Stimulated activated CD4-positive, alpha-beta T cell treated with anti-CD3 and anti-CD28 coated beads, Interleukin-1b, Interleukin-23, amount 100 ng/mL, for 1 hour (primary cell): ENCODE results near the gene CIP2A.

ENCODE experiments used
- DNase-seq, 2 donors: peaks; one replicate each; pipeline ENCODE4 v3.0.0-alpha.2; 2020; ENCODE audit warnings: low read depth in 2 of 2

CIP2A gene

DNA sequence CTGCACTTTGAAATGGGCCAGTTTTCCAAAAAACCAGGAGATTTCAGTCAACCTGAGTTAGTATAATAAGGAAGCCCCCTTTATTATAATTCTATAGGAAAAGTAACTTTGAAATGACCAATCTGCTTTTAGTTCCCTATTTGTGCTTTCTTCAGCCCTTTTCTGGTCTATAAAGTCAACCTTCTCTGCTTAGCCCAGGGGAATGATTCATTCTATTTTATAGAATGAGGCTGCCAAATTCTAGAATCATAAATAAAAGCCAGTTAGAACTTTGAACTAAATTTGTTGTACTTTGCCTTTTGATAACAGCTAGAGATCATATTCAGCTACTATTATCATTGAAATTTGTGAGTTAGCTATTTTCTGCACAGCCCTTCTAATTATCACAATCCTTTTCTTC lies 24.7 kb downstream of the CIP2A start:
- DNase-seq = no peak

DNA sequence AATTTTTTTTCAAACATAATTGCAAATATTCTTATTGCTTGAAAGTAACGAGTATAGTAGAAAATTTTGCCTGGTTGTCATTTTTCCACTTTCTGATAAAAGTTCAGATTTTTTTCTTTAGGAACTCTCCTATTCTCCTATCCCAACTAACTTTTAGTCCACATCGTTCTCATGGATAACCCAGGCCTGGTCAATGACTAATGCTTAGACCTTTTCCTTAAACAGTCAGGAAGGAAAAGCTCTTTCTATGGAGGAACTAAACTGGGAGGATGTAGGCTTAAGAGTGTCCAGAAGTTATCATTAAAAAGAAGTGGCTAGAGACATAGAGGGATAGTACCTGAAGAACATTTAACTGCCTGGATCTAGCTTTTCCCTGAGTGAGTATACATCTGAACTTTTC lies 26.7 kb downstream of the CIP2A start:
- no peak for DNase-seq

DNA sequence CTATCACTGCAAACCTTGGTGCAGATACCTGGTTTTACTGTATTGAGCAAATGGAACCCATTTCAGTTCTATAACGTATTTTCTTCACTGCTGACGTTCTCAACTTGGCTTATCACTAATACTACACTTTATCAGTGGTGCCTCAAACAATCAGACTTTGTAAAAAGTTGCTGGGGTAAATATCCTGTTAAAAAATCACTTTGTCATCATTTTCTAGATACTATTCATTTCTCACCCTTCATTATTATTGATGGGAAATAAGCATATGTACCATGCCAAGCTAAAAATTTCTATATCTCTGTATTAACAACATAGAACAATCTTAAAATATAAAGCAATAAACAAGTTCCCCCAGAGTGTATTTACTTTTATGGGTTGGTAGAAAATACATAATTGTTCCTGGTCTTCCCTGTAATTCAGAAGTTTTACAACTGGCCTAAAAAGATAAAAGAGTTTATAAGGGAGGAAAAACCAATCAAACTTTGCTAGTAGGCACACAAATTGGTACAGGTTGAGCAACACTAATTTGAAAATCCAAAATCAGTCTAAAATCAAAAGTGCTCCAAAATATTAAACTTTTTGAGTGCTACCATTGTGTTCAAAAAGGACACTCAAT lies 33.2 kb downstream of the CIP2A start:
- DNase-seq = no peak

DNA sequence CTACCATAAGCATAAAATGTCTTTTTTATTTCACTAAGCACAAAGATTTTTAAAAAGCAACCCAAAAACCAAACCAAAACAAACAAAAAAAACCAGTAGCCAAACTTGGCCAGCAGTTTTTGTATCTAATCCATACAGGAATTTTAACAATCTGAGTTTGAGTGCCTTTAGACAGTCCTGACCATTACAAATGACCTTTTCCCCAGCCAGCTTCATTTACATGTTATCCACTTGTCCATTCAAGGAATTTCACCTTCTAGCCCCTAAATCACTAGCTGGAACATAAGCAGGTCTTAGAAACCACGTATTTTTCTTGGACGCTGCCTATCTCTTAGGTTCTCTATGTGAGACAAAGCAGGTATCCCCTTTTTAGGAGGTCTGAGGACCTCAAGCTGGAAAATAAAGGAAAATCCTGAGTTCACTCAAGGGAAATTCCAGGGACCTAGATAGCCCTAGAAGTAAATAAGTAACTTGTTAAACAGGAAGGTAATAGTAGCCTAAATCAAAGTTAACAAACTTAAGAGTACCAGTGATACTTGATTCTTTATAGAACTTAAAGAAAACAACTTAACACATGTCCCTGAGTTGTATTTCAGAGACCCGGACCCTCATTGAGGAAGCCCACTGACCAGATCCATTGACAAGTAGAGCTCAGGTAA lies 34.2 kb downstream of the CIP2A start:
- DNase-seq = no peak

DNA sequence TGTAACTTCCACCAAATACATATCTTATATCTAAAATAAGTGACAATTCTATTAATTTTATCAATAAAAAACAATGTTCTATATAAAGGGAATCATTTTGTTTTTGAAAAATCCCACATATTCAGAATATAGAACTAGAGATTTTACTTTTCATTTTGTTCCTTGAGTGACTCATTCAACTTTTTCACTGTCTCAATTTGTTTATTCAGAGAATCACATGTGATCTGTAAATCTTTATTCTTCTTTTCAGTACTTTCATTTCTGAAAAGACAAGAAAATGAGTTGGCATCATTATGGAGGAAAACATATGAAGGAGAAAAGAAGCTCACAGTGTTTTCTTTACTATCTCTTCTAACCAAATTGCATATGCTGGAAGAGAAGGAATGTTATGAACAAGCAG lies 35.0 kb downstream of the CIP2A start:
- DNase-seq = no peak

DNA sequence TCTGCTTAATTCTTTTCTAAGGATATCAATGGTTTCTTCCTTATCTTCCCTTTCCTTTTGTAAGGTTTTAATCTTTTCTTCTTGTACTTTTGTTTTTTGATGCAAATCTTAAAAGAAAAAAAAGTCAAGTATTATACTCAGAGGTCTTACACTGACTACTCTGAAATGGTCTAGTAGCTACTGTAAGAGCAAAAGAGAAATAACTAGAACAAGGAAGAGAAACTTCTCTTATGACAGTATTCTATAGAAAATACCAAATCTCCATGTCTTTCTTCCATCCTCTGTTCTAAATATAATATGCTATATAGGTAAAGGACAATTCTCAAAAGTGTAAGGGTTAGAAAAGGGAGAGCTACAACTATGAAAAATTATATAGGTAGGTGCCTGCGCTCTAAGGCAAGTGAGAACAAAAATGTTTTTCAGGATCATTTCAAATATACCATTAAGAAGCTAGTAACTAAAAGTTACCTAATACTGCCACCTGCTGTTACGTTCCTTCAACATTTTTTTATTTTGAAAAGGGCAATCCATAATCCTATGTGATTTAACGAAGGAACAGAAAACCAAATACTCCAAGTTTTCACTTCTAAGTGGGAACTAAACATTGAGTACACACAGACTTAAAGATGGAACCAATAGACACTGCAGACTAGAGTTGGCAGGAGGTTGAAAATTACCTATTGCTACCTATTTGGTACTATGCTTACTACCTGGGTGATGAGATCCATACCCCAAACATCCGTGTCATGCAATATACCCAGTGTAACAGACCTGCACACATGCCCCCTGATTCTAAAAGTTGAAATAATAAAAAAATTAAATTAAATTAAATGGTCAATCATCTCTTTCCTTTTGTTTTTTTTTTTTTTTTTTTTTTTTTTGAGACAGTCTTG lies 36.7 kb downstream of the CIP2A start:
- no peak for DNase-seq

DNA sequence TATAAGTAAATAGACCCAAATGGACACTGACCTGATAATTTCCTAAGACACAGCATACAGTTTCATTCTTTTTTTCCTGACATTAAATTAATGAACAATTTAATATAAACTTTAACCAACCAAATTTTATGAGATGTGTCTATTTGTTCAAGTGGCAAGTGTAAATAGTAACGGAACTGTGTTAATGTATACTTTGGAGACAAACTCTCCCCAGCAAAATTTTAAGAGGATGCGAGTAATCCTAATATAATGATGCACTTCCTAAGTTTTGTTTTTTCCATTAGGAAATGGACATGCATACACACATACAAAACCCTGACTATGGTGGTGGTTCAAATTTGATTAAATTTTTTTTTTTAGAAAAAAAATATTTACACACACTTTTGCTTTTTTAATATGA lies 40.4 kb downstream of the CIP2A start:
- no peak for DNase-seq

DNA sequence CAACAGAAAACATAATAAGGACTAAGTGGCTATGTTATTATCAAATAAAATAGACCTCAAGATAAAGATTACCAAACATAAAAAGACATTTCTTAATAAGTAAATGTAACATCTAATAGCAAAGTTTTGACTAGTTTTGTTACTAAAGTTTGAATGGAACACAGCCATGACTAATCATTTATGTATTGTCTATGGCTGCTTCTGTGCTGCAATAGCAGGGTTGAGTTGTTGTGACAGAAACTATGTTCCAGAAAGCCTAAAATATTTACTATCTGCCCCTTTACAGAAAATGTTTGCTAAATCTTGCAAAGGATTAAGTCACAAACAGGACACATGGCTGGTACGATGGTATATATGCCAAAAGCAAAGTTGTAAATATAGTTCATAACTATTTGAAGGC lies 40.9 kb downstream of the CIP2A start:
- no peak for DNase-seq

DNA sequence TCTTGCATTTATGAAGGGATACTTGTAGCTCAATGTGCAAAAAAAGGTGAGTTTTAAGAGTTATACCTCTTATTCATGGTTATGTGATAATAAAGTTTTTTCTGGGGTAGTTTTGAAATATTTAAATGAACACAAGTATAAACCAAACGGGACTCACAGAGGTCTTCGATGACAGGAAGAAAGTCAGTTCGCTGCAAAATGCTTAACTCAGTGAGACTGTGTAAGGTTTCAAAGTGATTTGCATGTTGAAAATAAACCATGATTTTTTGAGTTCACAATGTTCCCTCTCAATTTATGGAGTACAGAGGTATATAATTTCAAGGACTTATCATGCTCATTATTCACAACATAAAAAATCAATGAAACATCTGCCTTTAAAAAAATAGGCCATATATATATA lies 42.5 kb downstream of the CIP2A start:
- DNase-seq = no peak

DNA sequence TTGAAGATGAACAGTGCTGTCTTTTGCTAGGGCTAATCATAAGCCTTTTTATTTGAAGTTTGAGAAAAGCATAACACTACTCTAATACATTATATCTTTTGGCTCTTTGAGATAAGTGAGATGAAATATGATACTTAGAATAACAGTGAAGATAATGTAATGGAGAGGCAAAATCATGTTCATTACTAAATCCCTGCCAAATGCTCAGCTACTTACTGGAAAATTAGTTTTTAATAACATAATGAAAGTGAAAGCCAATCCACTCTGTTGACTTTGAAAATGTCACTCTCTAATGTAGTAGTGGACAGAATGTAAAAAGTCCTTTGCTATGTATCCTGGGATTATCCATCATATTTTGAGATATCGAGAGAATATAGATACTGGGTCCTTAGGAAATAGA lies 43.0 kb downstream of the CIP2A start:
- no peak for DNase-seq

DNA sequence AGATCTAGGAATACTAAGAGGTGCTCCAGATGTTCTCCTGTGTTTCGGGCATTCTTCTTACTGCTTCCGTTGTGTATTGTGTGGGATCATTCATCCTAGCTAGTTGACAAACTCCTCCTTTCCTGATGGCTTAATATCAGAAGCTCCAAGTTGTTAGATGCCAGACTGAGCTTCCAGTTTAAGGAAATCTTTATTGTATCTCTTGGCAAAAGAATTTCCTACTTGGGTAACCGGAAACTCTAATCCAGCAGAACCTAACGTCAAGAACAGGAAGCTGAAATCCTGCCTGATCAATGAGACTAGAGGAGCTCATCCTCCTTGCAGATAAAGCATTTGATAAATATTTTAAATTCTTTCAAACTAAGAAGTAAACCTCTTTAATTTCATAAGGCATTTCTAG lies 51.2 kb downstream of the CIP2A start:
- DNase-seq = no peak

DNA sequence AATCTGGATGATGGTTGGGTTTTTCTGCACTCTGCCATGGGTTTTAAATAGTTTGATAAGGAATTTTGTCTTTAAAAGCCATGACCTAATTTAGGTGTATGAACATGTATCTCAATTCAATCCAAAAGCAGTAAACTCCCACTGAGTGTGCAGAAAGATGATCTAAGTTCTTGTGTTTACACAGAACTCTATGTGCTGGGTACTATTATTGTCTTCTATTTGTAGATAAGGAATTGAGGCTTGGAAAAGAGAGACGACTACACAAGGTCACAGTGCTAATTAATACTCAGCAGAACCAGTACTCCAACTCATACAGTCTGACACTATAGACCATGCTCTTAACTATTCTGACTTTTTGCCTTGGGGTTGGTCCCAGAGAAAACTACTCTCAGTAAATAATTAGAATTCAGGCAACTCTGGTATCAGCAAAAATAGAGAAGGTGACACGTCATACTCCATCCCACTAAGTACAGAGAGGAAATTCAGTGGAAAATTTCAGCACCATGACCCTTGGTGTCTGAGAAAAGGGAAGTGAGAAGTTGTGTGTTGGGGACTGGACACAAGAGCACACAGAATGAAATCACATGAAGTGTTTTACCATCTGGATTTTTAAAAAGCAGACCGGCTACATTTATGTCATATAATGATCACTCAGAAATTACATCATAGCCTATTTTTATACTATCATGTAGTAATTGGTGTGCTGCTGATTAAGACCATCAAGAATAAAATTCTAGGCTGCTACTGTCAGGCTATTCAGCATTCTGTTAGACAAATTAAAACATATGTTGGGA lies 60.6 kb downstream of the CIP2A start:
- DNase-seq = no peak

DNA sequence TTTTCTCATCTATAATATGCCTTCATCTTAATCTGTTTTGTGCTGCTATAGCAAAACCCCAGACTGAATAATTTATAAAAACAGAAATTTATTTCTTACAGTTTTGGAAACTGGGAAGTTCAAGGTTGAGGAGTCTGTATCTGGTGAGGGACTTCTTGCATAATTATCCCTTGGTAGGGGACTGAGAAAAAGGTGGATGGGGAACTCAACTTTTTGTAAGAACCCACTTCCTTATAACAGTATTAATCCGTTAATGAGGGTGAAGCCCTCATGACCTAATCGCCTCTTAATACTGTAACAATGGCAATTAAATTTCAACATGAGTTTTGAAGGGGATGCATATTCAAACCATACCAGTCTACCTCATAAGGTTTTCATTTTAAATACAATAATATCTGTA lies 61.4 kb downstream of the CIP2A start:
- no peak for DNase-seq

DNA sequence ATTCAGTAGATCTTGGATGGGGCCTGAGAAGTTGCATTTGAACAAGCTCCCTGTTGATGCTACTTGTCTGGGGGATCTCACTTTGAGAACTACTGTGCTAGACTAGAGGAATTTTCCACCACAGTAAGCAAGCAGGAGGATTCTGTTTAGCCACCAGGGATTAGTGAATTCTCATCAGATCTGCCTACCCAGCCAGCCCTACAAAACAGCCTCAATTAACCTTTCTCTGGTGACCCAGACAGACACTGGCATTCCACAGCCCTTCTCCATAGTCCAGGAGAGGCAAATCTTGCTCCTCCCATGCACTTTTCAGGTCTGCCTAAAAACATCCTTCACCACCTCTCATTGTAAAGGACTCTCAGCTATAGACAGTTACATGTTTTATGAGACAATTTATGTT lies 62.1 kb downstream of the CIP2A start:
- no peak for DNase-seq

DNA sequence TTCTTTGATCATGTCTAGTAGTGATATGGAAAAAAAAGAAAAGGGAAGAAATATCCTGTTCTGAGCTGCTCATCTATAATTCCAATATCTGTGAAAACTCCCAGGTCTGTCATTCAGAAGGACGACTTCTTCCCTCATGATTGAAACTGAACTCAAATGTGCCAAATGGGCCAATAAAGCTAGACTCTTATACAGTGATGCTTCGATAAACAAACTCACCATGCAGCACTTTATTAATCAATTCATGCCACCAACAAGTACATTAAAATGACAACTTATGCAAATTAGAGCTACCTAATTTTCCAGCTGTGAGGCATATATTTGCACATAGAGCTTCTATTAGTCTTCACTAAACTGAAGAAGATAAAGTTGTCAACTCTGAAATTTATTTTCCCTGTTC lies 63.3 kb downstream of the CIP2A start:
- DNase-seq = no peak

DNA sequence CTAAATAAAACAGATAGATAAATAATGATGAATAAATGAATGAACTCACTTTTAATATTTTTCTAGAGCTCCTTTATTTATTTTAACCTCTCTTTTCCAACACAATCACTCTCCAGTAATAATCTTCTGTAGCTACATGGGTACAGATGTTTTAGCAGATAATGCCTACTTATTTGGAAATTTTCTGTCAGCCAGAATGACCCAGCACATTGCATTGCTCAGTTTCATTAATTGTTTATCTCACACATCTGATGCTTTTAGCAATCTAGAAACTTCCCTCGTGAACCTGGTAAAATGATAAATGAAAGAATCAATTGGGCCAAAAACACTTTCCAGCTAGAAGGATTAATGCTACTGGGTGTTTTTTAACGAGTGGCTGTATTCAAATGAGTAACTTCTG lies 64.0 kb downstream of the CIP2A start:
- no peak for DNase-seq

DNA sequence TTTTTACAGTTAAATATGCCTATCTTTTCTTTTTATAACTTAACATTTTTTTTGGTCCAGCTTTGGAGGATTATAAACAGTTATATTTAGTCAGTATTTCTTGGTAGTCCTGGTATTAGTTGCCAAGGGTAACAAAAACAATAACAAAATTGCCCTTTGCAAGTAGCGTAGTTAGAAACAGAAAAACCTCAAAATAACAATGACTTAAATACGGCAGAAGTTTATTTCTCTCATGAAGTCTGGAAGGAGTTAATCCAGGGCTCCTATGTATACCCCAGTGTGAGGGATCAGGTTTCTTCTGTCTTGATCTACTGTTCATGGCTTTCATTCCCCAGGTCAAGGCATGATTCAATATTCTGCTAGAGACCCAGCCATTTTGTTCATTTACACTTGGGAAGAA lies 64.7 kb downstream of the CIP2A start:
- DNase-seq = no peak

DNA sequence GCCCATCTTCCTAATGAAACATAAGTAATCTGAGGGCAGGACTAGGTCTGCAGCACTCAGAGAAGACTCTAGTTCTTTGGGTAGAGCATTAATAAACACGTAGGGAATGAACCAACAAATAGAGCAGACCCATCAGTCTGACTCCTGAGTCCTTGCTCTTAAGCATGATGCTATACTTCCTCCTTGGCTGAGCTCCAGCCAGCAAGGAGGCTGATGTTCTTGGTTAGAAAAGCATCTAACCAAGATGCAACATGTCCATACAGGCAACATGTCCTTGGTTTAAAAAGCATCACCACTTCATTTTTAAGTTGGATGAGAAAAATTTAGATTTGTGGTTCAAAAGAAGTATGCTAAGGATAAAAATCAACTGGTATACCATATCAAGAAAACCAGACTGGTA lies 70.3 kb downstream of the CIP2A start:
- DNase-seq = no peak

DNA sequence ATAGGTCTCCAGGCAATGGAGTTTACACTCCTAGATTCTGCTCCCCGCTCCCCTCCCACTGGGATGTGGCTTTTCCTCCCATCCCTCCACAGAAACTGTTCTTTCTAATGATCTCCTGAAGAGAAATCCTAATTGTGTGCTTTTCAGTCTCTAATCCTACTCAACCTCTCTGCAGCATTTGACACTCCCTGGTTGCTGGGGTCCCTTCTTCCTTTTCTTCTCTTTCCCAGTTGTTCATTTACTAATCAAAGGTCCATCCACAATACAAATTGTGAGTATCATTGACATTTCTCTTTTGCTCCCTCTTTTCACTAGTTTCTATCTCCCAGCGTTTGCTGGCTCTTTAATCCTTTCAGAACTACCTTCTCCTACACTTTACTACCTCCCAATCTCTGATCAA lies 72.4 kb downstream of the CIP2A start:
- no peak for DNase-seq

DNA sequence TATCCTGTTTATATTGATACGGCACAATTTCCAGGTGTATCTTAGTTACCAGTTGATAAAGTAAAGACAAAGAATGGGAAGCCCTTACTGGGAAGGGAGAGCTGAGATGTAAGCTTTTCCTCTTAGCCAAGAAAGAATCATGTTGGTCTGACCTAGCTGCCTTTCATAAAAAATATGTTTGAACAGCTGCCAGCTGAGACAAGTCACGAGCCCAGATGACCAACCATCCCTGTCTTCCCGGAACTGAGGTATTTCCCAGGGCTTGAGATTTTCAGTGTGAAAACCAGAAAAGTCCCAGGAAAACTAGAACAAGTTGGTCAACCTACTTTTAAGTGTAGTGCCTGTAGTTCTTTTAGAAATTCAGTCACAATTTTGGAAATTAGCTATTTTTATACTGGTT lies 75.3 kb downstream of the CIP2A start:
- DNase-seq = no peak

DNA sequence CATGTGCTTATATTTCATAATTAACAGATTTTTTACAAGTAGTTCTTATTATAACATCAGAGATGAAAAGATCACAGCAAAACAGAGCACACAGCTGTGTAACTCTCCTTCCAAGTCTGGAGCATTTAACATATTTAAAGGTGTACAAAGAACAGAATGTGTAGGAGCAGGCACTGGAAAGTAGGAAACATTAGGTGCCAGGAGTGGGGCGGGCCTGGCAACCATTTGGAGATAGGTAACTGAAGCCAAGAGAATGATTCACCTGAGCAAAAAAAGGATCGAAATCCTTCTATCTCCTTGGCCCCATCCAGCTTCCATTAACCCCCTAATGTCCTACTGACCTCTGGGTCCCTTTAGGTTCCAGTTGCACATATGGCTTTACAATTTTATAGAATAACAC lies 76.6 kb downstream of the CIP2A start:
- no peak for DNase-seq

DNA sequence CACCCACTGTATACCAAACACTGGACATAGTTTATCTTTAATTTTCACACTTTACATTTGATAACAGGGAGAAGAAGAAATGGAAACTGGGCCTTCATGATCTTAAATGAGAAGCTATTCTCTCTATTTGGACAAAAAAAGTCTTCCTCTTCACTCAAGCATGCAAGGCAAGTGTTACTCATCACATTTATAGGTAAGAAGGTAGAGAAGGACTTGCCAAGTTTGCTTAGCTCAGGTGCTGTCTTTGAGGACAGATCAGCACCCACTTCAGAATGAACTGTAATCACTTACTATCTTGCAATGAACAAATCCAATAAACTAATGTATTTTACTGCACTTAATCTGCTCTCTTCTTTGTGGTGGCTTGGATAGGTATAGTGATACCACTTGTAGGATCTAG lies 77.7 kb downstream of the CIP2A start:
- no peak for DNase-seq
